Activated CD4-positive, CD25-positive, alpha-beta regulatory T cell (primary cell): Measurements from ENCODE around the gene NTF3.

Source experiments
- DNase-seq, 4 experiments: peaks; one replicate each; lab custom pipeline; 2025; lab: John Stamatoyannopoulos, UW

Gene NTF3

DNA sequence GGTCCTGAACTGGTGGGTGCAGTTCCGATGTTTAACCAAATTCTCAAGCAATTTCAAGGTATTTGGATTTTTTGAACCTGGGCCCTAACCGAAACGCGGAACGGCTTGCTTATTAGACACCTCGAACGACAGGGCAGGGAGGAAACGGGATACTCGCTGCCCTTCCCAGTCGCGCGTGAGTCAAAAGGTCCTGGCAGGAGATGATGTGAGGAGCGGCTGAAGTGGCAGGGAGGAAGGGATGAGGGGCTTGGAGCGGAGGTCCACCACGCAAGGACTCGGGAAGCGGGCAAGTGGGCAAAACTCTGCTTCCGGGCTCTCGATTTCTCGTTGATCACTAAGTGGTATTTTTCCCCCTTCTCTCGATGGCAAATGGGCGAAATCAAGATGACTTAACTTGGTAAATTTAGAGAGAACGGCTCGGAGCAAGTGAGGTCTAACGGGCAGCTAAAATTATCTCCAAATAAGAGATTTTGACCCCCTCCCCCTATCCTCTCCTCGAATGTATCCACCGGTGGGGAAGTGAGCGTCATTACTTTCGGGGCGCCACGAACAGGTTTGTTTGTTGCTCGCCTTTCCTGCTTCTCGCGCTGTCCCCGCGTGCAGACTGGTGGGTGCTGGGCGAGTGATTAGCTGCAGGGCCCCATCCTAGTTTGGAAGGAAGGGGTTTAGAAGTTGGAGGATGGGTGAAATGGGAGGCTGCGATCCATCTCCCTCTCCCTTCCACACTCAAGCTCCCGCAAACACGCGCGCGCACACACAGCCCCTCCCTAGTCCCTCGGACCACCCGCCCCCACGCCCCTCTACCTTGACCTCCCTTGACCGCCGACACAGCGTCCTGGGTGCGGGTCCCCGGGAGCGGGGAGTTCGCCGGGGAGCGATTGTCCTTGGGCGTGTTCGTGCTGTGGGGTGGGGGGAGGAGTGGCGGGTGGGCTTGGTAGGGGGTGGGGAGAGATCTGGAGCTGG, 986 bp upstream of the NTF3 start:
- DNase-seq = no peak

GRCh38 chr12:5433081-5433844, 1.4 kb downstream of the NTF3 start:
- DNase-seq = no peak

DNA sequence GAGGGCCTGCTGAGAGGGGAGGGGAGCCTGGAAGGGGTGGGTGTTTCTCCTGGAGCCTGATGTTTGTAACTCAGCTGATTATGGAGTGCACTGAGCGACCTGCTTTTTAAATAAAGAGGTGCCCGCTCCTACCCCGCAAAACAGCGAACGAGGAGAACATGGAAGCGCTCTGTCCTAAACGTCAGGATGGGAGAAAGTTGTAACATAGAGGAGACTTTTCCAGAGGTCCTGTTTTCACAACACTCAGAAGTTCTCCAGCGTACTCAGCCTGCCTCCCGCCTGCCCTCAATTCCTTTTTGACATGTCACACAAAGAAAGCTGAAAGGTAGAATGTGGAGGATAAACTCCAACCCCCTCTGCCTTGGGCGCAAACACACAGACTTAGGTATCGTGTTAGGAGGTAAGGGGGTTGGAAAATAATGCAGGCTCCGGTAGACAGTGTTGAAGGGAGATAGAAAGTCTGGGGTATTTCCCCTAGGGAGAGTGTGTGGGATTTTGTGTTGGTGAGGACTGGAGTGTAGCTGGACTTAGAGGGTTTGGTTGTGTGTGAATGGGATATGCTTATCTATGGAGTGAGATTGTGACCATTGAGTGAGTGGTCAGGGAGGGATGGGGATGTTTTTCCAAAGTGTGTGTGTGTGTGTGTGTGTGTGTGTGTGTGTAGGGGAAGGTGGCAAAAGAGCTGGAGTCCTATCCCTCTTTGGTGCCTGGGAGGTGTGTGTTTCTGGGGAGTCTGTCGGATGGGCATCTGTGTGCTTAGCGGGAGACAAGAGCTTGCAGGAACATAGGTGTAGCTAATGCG, 2.1 kb downstream of the NTF3 start:
- DNase-seq = no peak

DNA sequence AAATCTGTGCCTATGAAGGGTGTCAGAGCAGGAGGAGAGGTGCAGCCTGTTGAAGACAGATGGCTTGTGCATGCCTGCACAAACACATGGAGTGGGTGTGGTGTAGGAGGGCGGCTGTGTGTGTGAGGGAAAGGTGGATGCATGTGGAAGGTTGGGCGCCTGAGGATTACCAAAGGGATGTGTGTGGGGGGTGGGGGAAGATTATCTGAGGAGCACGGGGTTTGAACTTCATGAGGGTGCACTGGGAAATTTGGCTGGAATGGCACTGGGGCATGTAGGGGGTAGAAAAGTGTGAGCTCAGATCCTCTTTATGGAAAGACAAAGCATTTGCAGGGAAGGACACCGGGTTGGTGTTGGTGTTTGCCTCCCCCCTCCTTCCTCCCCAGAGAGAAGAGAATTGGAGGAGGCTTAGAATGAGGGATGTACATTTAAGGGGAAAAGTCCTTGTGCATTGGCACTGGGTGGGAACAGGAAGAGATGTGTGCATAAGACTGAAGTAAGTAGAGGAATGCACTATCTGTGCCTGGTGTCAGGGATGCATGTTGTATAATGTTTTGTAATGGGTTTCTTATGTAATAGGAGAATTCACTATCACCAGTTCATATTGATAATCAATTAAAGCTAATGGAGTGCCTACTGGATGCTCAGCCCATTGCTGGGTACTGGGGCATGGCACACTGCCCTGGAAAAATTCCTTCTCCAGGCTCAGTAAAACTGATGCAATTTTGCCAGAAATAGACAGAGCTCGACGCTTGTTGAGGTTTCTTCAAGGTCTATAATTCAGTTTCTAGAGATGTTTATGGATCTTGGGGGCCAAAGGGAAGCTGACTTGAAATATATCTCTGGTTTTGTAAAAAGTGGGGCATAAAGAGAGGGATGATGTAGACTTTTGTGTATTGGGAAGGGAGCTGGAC, 3.0 kb downstream of the NTF3 start:
- DNase-seq = no peak

GRCh38 chr12:5437182-5437583, 5.3 kb downstream of the NTF3 start:
- no peak for DNase-seq

DNA sequence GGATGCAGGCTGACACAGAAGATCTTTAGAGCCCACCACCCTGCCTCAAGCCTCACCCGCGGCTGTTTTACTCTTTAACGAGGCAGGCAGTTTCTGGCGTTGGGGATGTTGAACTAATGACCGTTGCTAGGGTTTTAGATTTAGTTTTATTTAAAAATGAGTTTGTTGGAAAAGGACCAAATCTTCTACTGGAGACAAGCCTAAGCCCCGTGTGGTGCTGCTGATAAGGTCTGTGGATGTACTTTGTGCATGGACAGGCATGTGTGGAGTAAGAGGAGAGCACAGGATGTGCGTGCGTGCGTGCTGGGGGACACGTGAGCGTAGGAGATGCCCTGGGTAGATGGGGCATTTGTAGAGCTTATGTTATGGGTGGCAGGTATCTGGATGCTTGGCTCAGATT, 5.7 kb downstream of the NTF3 start:
- DNase-seq = no peak

DNA sequence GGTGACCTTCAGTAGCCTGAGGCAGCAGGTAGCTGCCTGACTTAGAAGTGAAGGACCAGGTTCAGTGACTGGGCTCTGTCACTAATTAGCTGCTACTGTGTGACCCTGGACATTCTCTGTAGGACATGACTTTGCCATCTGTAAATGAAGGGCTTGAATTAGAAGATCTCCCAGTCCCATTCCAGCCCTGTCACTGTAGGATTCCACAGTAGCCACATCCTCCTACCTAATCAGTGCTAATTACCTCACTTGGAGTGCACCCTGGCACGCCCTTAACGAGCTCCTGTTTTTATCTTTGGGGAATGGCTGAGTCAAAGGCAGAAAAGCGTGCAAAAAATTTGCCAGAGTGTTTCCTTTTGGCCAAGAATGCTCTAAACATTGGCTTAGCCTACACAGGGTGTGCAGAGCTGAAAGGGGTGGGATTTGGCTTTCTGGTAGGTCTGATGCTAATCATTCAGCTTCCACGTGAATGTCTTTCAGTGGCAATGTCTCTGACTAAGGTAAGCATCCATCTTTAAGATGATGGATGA, 6.8 kb downstream of the NTF3 start:
- DNase-seq = no peak

DNA sequence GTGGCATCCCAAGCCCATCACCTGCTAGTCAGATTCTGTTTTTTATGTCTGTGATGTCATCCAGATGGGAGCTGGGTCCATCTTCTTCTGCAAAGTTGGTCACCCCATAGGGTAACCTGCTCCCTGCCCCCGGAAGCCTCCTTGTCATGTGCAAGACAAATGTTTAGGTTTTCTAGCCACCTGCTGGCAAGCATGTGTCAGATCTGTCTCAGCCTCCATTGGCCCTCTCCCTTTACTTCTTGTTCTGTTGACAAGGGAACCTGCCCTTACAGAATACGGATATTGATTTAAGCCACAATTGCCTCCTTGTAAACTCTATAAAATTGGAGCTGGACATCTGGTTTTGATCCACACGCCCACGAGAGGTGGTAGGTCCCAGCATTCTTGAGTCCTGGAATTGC, 7.5 kb downstream of the NTF3 start:
- no peak for DNase-seq

DNA sequence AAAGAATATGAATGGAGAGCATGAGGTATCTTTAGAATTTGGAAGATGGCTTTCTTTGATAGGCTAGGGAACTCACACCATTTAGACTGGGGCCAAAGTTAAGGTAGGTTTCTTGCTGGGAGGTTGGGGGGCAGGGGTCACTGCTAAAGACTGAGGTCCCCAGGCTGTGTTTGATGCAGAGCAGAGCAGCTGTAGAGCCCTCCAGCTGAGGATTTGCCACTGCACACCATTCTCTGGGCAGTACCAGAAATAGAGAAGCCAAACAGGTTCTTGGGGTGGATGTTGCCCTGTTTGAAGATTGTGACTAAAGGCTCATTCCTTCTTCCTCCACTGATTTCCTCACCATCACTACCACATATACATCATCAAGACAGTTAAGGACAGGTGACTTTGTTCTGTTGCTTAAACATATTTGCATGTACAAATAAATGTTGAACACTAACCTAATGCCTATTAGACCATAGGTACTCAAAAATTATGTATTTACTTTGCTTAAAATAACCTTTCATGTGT, 7.9 kb downstream of the NTF3 start:
- DNase-seq = no peak

DNA sequence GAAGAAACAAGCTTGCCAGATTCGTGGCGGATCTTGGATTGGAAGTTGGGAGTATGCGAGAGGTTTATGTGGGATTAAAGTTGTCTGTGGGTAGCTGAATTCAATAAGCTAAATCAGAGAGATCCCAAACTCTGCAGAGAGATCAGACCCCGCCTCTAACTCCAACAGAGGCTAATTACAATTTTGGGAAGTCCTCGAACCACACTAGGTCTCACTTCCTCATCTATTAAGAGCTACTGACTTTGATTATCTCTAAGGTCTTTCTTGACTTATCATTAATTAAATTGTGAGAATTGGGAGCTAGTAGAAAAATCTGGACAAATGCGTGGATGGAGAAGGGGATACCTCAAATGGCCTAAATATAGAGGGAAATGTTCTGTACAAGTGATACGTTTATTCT, 9.1 kb downstream of the NTF3 start:
- no peak for DNase-seq

- DNase-seq = no peak
Observed at GRCh38 chr12:5441497-5442236, 9.8 kb downstream of the NTF3 start.

GRCh38 chr12:5442251-5443006, 10.5 kb downstream of the NTF3 start:
- DNase-seq = no peak

DNA sequence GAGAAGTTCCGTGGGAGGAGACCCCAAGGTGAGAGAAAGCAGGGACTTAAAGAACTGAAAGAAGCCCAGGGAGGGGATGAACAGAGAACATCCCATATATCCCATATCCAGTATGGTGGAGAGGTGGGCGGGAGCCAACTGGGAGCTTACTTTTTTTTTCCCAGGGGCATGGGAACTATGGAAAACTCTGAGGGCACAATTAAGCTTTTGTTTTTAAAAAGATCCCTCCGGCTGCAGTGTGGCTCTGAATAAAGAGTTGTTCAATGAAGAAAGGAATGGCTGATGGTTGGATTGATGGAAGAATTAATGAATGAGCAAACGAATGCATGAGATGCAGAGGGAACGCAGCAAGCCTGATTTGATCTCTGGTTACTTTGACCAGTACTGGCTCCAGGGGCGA, 12.6 kb downstream of the NTF3 start:
- DNase-seq = no peak

GRCh38 chr12:5447320-5447719, 15.4 kb downstream of the NTF3 start:
- DNase-seq = no peak

DNA sequence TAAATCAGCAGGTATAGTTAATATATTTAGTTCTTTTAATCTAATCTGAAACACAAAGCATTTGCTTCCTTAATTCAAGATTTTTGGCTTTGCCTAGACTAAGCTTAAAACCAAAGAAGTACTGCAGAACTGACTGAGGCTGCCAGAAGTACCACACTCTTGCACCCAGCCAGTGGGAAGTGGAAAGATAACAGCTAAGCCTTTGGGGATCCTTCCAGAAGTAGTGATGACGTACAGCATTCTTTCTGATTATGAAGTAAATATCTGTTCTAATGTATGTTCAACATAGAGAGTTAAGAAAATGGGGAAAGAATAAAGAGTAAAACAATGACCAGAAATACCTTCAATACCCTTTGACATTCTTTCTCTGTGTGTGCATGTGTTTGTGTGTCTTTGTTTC, 19.3 kb downstream of the NTF3 start:
- no peak for DNase-seq

DNA sequence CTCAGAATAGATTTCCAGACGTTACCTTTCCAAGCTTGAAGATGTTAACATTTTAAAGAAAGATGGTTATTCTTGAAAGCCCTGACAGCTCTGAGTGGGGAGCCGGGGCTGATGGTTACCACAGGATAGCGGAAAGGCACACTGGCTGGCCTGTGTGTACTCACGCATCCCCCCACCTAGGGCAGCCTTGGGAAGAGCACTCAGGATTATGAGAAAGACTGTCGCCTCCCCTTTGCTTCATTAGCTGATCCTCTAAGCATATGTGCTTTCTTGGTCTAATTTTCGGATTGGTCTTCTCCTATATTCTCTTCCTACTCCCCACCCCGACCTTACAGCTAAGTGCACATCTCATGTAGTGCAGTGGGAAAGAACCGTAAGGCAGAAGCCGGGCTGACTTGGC, 20.7 kb downstream of the NTF3 start:
- no peak for DNase-seq

DNA sequence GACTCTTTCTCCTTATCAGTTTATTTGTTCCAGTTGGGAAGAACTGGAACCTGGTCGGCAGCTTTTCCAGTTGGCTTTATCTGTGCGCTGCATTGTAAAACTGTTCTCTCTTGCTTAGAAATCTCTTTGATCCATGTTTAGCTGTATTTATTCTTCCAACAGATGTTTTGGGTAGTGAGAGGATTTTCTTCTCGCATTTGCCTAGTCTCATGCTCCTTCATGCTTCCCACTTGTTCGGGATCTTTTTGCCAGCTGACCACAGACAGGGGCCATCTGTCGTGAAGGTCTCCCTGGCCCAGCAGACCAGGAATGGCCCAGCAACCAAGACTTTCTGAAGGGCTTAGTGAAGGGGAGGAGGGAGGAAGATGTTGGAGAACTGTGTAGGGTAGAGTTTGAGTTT, 21.6 kb downstream of the NTF3 start:
- DNase-seq = no peak

DNA sequence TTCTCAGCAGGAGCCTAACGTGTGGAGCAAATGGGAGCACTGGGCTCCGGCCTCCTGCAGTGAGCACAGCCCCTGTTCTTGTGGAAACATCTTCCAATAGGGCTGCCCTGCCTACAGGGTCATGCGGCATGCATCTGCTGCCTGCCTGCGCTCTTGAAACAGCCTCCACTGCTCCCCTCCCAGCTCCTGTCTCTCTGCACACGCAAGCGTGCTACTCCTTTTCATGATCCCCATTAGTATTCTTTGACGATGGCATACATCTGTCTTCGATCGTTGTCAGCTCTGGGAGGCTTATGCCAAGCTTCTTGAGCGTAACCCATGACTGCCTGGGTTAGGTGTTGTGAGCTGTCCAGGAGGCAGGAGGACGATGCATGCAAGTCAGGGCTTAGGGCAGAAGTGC, 23.1 kb downstream of the NTF3 start:
- no peak for DNase-seq

DNA sequence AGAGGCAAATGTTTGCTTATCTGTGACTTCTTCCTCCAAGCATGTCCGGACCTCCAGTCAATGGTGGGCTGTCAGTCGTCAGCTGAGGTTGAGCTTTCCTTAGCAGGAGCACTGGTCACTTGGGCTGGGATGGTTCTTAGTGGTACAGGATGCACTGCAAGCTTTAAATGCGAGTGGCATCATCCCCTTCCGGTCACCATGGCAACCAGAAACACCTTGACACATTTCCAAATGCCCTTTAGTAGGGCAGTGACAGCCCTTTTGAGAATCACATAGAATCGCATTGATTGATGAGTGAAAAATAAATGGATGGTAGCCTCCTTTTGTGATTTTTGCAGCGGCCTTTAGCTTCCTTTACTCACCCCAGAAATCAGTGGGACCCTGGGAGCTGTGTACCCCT, 24.1 kb downstream of the NTF3 start:
- no peak for DNase-seq
